Measurements from ENCODE around the gene GABRB3.

The GABRB3 gene

DNA sequence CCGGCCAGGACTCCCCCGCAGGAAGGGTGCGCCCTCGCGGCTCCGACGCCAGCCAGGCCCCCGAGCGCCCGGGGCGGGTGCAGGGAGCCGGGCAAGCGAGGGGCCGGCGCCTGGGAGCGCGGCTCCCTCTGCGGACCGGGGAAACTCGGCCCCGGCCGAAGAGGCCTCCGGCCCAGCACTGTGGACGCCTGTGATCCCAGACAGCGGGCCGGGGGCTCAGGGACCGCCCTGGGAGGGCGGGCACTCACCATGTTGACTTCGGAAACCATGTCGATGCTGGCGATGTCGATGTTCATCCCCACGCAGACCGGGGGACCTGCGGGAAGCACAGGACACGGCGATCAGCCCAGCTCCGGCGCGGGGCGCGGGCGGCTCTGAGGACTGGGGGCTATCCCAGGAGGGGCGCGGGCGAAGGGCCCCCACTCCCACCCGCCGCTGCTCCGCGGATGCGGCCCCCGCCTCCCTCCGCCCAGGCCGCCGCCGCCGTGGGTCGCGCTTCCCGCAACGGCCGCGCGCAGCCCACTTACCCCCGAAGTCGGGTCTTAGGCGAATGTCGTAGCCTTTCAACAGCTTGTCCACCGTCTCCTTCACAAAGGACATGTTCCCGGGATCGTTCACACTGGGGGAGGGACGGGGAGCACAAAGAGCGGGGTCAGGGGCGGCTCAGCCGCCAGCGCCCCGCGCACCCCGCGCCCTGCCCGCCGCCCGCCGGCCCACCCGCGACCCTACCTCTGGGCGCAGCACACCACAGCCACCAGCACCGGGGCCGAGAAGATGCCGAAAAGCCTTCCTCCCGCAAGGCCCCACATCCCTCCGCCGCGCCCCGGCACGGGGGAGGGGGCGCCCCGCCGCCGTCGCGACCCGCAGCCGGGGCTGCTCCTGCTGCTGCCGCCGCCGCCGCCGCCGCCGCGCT is at the start of gene GABRB3:
Gene GABRB3, minus strand, starts transcription at position 913 of the 913 bp plus-strand sequence.
- DNase-seq = no peak

DNA sequence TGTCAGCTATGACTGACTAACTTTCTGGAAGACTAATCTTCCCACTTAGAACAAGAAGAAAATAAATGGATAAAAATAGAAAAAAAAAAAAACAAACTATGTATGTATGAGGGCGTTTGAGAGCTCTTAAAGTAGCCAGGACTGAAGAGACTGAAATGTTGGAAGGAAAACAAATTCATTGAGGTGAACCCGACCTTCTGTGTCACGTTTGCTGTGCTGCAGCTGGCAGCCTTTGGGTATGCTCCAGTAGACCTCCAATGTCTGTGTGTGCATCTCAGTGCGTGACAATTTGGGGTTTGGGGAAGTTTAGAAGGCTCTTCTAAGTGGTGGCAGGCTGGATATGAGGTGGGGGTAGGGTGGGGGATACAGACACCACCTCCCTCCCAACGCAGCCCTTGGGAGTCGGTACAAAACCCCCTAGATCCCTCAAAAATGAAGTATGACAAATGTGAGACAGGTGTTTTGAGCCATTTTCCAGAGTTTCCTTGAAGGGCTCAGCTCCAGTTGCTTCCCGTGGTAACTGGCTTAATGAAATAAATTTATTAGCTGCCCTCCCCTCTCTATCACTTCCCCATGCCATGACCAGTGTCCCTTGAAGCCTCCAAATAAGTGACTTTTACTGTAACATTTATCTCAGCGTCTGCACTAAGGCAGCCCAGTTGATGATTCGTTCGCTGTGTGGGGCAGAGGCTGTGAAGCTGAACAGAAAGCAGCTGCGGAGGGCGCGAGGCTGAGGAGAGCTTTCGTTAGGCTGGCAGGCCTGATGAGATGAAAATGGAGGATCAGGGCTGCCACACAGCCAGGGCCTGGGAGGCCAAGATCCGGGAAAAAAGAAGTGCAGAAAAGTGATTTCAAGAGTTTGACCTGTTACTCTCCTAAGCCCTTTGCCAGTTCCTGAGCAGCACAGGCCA is 34.9 kb upstream of the GABRB3 start:
- no peak for DNase-seq

DNA sequence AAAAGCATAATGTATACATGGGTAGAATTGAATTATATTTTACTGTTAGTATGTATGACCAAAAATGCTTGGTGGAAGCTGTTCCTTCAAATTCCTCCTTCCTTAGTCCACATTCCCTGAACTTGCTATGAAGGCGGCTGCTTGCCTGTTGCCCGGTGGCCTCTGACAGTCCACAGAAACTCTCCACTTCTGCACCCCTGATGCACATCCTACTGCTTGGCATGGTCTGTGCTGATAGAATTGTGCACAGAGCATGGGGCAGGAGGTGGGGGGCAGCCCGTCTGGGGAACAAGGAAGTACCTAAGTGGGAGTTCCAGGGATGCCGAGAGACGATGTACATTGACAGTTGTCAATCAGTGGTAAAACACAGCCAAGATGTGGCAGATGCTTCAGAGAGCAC is 33.7 kb upstream of the GABRB3 start:
- DNase-seq = no peak

DNA sequence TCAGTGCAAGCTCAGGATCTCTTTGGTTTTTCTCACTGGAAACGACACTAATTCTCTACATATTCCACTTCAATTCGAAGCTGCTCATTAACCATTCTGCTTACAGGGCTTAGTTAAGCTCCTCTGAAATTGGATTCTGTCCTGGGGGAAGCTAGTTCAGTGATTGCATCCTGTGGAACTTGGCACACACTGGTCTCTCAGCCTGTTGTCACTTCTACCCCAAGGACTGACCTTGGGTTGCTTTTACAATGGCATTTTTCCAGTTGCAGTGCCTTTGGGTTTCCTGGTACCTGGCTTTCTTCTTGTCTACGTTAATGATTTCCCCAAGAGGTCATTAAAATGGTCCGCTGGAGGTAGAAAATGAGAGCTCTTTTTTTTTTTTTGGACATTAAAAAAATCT is 33.3 kb upstream of the GABRB3 start:
- DNase-seq = no peak

DNA sequence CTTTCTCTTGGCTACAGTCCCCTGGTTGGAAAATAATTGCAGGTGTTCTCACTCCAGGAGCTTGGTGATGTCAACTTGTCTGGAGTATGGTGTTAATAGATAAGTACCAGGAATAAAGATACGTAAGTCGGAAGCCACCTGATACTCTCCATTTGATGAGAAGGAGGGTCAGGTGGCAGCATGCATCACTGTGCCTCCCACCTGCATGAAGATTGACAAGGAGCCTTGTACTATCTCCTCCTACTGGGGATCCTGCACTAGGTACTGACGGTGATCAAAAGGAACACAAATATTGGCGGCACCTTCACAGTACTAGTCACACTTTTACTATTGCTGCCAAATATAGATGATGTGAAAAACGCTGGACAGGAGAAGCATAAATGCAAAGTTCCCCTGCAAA is 32.6 kb upstream of the GABRB3 start:
- no peak for DNase-seq

DNA sequence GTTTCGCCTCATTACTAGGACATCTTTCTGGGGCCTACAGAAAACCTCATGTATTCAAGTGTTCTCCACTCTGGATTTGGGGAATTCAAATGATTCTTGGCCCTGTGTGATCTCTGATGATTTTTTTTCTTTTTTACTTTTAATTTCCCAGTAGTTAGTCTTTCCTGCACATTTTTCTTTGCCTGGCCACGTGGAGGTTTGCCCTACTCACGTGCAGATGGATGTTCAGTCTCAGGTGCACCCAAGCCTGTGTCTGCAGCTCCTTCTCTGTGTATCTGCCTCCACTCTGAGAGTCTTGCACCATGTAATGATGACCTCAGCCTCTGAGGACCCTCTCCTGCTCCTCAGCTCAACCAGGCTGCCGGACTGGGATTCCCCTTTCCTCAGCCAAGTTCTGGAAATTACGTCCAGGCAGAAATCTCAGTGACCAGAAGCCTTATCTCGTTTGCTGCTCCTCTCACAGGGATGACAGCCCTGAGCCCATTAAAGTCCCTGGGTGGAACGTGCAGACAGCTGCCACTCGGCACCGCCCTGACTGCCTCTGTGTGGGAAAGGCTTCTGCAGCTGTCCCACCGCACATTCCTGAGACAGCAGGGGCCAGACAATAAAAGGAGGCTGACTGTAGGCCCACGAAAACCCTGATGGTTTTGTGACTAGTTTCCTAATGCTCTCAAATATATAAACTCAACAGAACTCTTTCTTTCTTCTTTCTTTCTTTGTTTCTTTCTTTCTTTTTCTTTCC is 31.4 kb upstream of the GABRB3 start:
- no peak for DNase-seq

DNA sequence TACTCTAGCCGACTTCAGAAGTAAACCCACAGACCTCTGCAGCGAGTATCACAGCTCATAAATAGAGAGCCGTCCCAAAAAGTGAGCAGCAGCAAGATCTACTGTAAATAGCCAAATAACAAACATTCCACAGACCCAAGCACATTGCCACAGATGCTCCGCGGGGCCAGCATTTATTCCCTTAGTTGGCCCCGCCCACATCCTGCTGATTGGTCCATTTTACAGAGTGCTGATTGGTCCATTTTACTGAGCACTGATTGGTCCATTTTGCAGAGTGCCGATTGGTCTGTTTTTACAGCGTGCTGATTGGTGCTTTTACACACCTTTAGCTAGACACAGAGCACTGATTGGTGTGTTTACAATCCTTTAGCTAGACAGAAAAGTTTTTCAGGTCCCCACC is 17.3 kb upstream of the GABRB3 start:
- no peak for DNase-seq

DNA sequence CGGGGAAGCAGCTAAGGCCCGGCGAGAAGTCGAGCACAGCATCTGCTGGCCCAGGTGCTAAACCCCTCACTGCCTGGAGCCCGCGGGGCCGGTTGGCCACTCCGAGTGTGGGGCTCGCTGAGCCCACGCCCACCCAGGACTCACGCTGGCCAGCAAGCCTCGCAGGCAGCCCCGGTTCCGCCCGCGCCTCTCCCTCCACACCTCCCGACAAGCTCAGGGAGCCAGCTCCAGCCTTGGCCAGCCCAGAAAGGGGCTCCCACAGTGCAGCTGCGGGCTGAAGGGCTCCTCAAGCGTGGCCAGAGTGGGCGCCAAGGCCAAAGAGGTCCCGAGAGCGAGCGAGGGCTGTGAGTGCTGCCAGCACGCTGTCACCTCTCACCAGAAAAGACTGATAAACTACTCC is 8.9 kb upstream of the GABRB3 start:
- no peak for DNase-seq

DNA sequence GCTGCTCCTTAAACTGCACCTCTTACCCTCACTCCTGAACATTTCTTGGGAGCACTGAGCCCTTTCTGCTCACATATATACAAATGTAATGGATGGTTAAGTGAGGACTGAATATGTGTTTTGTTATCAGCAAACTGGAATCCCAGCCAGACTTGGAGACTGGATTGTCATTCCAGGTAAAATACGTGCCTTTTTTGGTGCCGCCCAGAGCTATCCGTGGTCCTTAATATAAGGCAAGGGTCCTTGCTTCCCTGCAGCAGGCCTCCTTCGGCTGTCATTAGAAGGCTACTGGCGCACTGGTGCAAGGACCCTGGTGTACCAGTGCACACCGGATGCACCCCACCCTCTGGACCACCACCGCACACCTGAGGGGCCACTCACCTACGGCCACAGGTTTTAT is 1.1 kb upstream of the GABRB3 start:
- DNase-seq = no peak

DNA sequence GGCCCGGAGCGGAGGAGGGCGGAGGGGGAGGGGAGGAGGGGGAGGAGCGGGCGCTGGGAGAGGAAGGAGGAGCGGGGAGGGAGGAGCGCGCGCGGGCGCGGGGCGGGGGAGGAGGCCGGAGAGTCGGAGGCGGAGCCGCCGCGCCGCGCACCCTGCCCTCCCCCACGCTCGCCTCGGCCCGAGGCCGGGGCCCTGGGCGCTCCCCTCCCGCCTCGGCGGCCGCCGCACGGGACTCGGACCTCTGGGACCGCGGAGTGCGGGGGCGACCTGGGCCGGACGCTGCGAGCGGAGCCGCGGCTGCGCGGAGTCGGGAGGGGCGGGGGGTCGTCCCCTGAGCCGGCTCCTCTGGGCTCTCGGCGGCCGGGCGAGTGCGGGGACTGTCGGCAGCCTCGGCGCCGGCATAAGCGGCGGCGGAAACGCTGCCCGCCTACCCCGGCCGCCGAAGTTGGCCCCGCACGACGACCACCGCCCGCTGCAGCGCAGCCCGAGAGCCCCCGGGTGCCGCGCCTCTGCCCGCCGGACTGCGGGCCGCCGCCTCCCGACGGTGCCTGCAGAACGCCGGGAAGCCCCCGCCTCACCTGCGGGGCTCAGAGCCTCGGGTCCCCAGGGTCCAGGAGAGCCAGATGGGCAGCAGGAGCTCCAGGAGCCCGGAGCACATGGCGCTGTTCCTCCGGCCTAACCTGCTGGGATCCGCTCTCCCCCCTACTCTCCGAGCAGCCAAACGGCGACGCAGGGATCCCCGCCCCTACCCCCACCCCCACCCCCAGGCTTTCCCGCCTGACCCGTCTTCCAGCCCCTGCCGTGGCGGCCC is 406 bp upstream of the GABRB3 start:
- no peak for DNase-seq

DNA sequence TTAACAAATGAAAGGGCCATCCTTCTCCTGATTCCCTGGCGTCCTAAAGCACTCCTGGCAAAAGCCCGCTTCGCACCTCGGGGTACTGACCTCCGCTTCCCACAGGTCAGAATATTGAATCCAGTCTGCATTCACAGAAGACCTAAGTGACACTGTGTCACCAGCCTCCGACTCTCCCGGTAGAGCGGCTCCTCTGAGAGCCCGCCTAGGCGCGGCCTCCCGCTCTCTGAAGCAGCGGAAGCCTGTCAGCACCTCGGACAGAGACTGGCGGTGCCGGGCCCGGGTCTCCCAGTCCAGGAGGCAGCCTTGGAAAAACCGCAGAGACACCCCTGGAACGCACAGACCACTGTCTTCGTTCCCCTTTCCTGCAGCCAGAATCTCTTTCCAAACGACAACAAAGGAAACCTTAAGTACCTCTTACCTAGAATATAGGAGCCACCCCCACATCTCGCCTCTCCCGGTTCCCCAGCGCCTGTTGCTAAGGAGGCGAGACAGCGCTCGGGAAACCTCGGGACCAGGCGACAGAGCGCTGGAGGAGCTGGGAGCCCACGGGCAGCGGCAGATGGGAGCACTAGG is 1.2 kb downstream of the GABRB3 start:
- no peak for DNase-seq

DNA sequence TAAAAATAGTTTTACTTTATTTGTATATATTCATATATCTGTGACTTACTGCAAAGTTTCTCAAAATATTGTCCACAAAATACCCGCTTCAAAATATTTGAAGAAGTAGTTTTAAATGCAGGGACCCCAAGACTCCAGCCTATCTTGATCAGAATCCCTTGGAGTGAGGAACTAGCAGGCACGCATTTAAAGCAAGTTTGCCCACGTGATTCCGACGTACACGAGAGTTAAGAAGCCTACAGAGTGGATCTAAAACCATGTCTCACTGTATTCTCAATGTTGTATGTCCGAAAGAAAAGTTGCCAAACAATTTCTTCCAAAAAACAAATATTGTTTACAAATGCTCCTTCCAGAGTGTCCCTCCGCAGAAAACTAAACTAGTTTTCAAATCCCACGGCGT is 1.7 kb downstream of the GABRB3 start:
- no peak for DNase-seq

DNA sequence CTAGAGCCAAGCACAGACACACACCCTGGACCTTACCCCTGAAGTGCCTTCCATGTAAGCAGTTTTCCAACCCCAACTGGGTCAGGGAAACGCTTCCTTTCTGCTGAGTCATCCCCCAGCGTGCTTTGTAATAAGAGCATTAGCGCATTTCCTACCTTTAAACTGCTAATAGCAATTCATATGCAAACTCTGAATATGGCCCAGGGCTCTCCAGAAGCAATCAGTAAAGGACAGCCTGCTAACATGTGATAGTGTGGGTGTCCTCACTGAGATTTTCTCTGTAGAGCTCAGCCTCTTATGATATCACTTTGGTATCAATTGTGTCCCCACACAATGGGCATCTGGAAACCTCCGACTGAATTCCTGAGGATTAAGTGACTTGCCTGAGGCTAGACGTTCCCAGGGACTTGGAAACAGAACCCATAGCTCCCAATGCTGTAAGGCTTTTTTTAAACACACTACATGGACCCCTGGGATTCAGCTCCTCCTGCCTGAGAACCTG is 5.6 kb downstream of the GABRB3 start:
- no peak for DNase-seq

DNA sequence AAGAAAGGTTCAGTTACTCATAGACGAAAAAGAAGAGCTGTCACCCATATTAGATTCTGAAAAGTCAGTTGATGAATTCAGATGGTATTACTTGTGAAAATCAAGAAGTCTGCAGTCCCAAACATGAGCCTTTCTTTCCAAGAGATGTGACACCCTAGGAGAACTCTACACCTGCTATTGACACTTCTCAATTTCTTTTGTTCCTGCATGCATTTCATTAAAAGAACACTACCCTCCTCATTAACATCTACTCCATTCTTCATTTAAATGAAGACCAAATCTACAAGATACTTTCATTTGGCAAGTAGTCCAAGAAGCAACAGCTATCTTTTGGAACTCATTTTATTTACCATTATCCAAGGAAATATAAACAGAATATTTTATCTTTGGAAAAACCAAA is 6.6 kb downstream of the GABRB3 start:
- DNase-seq = no peak

DNA sequence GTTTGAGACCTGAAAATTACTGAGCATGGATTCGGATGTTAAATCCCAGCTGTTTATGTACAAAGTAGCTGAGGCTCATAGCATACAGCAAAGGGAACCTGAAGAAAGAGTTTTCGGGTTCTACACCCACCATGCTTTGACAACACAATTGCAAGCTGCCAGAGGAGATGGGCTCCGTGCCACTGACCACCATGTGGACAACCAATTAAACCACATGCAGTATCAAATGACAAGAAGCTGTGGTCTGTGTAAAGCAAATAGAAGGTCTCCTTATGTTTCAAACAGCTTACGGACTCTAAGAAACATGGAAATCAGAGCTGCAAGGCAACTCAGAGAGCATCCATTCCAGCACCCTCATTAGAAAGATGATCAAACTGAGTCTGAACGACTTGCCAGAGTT is 12.9 kb downstream of the GABRB3 start:
- DNase-seq = no peak

DNA sequence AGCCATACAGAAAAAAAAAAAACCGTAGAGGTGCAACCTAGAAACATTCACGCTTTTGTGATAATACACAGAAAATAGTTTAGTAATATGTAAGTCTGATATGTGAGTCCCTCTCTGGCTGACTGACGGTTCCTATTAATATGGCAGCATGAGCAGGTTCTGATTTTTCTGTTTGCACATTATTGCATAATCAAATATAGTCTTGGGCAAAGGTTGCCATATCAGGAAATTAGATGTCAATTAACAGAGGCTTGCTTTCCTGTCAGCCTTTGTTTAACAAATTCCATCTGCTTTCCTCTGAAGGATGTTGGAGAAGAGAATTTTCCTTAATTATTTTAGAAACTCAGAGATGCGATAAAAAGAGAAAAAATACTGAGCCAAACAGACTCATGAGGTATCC is 14.8 kb downstream of the GABRB3 start:
- no peak for DNase-seq

DNA sequence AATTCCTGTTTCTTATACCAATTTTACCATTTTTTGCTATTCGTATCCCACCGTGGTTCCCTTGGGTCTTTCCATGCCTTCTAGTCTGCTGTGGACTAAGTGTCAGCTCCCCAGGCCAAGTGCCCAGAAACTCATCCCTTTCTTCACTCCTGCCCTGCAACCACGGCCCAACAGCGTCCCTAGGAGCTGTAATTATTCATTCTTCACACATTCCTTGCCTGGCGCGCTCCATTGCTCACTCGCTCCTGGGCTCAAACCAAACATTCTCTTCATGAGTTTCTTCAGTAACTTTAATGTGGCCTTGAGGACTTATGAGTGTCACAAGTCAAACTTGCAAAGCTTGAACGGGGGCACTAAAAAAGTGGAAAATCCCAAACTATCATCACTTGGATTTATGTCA is 15.7 kb downstream of the GABRB3 start:
- DNase-seq = no peak

DNA sequence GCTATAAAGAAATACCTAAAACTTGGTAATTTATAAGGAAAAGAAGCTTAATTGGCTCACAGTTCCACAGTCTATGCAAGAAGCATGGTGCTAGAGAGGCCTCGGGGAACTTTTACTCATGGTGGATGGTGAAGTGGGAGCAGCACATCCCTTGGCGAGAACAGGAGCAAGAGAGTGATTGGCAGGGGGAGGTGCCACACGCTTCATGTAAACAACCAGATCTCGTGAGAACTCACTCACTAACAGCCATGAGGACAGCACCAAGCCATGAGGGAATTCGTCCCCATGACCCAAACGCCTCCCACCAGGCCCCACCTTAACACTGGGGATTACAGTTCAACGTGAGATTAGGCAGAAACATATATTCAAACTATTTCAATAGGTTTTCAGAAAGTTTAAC is 28.0 kb downstream of the GABRB3 start:
- DNase-seq = no peak

DNA sequence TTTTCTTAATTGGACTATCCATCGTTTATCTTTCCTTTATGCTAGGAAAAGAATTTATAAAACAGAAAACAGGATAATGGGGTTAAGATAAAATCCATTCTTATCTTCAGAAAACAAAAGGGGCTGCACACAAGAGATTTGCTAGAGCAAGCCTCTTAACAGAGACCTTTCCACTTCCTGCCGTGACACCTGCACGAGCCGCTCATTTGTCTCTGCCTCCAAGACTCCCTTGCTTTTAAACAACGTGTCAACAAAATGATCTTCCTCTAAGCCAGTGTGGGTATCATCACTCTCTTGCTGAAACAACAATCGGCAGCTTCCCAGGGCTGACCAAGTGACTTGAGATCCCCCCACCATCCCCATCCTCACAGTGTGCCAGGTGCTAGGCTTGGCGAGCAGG is 33.1 kb downstream of the GABRB3 start:
- no peak for DNase-seq

DNA sequence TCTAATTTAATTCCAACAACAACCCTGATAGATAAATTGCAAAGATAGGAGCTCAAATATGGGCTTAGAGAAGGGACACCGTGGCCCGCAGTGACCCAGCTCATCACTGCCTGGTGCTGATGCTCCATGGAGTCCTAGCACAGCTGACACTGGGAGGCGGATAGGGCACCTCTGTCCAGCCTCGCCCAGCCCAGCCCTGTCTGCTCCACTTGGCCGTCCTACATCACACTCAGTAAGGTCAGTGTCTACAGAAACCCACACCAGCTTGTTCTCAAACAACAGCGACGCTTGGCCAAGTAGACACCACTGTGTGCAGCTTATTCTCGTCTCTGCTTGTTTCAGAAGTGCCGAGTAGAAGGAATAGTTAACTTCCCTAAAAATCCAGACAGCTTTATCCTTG is 33.9 kb downstream of the GABRB3 start:
- DNase-seq = no peak

DNA sequence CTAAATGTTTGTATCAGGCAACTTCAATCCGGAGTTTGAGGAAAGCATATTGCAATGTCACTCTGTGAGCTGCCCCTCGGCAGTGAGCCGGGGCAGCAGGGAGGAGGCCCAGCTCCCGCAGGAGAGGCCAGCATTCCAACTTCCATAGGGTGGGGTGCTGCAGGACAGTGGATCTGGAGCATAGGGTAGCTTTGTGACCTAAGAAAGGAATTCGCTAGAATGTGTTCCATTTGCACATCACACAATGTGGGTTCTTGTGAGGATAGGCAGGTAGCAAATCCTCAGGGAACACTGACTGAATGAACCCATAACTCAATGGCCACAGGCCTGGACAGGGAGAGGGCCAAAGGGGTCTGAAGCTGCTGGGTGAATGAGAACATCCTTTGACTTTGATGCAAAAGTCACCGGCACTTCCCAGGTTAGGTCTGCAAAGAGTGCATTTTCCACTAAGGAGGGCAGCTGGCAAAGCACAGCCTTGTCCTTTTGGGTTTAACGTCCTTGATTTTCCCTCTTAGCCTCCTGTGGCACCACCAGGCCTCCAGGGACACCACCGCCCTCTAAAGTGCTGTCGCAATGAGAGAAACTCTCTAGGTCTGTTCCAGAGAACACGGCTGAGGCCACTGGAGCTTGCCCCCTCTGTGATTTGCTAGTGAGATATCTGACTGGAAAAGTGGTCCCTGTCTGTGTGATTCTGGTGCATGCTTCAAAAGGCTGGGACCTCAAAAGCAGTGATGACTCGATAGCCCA is 36.2 kb downstream of the GABRB3 start:
- no peak for DNase-seq

All from activated CD8-positive, alpha-beta memory T cell treated with anti-CD3 and anti-CD28 coated beads, Interleukin-2, amount 50 U/mL, for 48 hours (primary cell).